ENCODE data around the gene TRIM22. TPM values are rescaled to one million over a fixed set of nuclear protein-coding genes. Genes with fewer than 3 reads are reported as not detected.
A peak's percentile ranks its signal among the peaks of the same experiment; 100 is the strongest.
"Not testable (repeated sequence)": the region's sequence is repeated elsewhere in the genome, so short reads cannot be mapped to it uniquely, and the experiment has no call there.

TRIM22 gene
- polyA plus RNA-seq (ENCODE audit: insufficient read length in 3 of 3): 1 to 10 TPM; 7.0 to 9.9 (median 7.3) TPM

- peak in 2 of 3 donors; percentile 5 to 18 for DNase-seq (ENCODE audit: low read depth in 3 of 3, low spot score in 2 of 3)
These were observed at the start of gene TRIM22 for GRCh38 chr11:5689551-5689983. Gene TRIM22 (plus strand): TSS chr11:5689790. CDS start chr11:5696233, 6,443 bp downstream.

- no peak for DNase-seq (ENCODE audit: low read depth in 3 of 3, low spot score in 2 of 3)
These were observed 49.6 kb upstream of the TRIM22 start for GRCh38 chr11:5639953-5640352.

- DNase-seq (ENCODE audit: low read depth in 3 of 3, low spot score in 2 of 3): no peak
These were observed 46.0 kb upstream of the TRIM22 start for GRCh38 chr11:5643585-5643984.

- no peak for DNase-seq (ENCODE audit: low read depth in 3 of 3, low spot score in 2 of 3)
These were observed 43.5 kb upstream of the TRIM22 start for GRCh38 chr11:5646139-5646538.

GRCh38 chr11:5655474-5655873 lies 34.1 kb upstream of the TRIM22 start:
- no peak for DNase-seq (ENCODE audit: low read depth in 3 of 3, low spot score in 2 of 3)

- DNase-seq (ENCODE audit: low read depth in 3 of 3, low spot score in 2 of 3): not testable (repeated sequence)
These were observed 32.6 kb upstream of the TRIM22 start for GRCh38 chr11:5656956-5657355.

- no peak for DNase-seq (ENCODE audit: low read depth in 3 of 3, low spot score in 2 of 3)
These were observed 31.3 kb upstream of the TRIM22 start for GRCh38 chr11:5658318-5658717.

- DNase-seq (ENCODE audit: low read depth in 3 of 3, low spot score in 2 of 3): no peak
These were observed 26.1 kb upstream of the TRIM22 start for GRCh38 chr11:5663511-5663910.

- no peak for DNase-seq (ENCODE audit: low read depth in 3 of 3, low spot score in 2 of 3)
These were observed 24.5 kb upstream of the TRIM22 start for GRCh38 chr11:5665051-5665570.

- no peak for DNase-seq (ENCODE audit: low read depth in 3 of 3, low spot score in 2 of 3)
These were observed 23.7 kb upstream of the TRIM22 start for GRCh38 chr11:5665746-5666401.

GRCh38 chr11:5666402-5666793 lies 23.2 kb upstream of the TRIM22 start:
- DNase-seq (ENCODE audit: low read depth in 3 of 3, low spot score in 2 of 3): no peak

- no peak for DNase-seq (ENCODE audit: low read depth in 3 of 3, low spot score in 2 of 3)
These were observed 17.8 kb upstream of the TRIM22 start for GRCh38 chr11:5671831-5672230.

GRCh38 chr11:5674391-5674790 lies 15.2 kb upstream of the TRIM22 start:
- no peak for DNase-seq (ENCODE audit: low read depth in 3 of 3, low spot score in 2 of 3)

GRCh38 chr11:5679811-5680210 lies 9.8 kb upstream of the TRIM22 start:
- no peak for DNase-seq (ENCODE audit: low read depth in 3 of 3, low spot score in 2 of 3)

GRCh38 chr11:5682890-5683441 lies 6.6 kb upstream of the TRIM22 start:
- DNase-seq (ENCODE audit: low read depth in 3 of 3, low spot score in 2 of 3): not testable (repeated sequence)

GRCh38 chr11:5683620-5684019 lies 6.0 kb upstream of the TRIM22 start:
- not testable (repeated sequence) for DNase-seq (ENCODE audit: low read depth in 3 of 3, low spot score in 2 of 3)

- peak in 1 of 3 donors; percentile 31 for DNase-seq (ENCODE audit: low read depth in 3 of 3, low spot score in 2 of 3)
These were observed 5.4 kb upstream of the TRIM22 start for GRCh38 chr11:5684036-5684645.

GRCh38 chr11:5684646-5685362 lies 4.8 kb upstream of the TRIM22 start, which contains the start of gene TRIM5:
Gene TRIM5 (minus strand): TSS chr11:5685074. CDS start chr11:5680177, 4,897 bp downstream.
- peak; percentile 88 to 89 (median 88) for DNase-seq (ENCODE audit: low read depth in 3 of 3, low spot score in 2 of 3)

GRCh38 chr11:5686426-5686825 lies 3.2 kb upstream of the TRIM22 start:
- no peak for DNase-seq (ENCODE audit: low read depth in 3 of 3, low spot score in 2 of 3)

GRCh38 chr11:5688482-5688881 lies 1.1 kb upstream of the TRIM22 start:
- DNase-seq (ENCODE audit: low read depth in 3 of 3, low spot score in 2 of 3): no peak

GRCh38 chr11:5690216-5690615 lies 626 bp downstream of the TRIM22 start:
- no peak for DNase-seq (ENCODE audit: low read depth in 3 of 3, low spot score in 2 of 3)
